Skeletal muscle satellite cell (primary cell): ENCODE results near the gene UNC79.

Experiments used
- H3K27me3 ChIP-seq: 2 replicates; pipeline ENCODE4 v1.7.0; 2013; ENCODE audit warnings: low read length; ENCODE audit not compliant: control insufficient read depth, insufficient read depth
- H3K36me3 ChIP-seq: 2 replicates; pipeline ENCODE4 v1.7.0; 2013; ENCODE audit warnings: mild to moderate bottlenecking, control low read depth, low read length; ENCODE audit not compliant: insufficient read depth
- H3K4me1 ChIP-seq: 2 replicates; pipeline ENCODE4 v1.7.0; 2013; ENCODE audit warnings: low read length; ENCODE audit not compliant: control insufficient read depth, insufficient read depth
- H3K4me2 ChIP-seq: 2 replicates; pipeline ENCODE4 v1.7.0; 2013; ENCODE audit warnings: mild to moderate bottlenecking, low read length
- H3K4me3 ChIP-seq: 2 replicates; pipeline ENCODE4 v1.7.0; 2013; ENCODE audit warnings: low read length
- H3K9ac ChIP-seq: 2 replicates; pipeline ENCODE4 v1.7.0; 2013; ENCODE audit warnings: mild to moderate bottlenecking, low read depth, low read length, moderate library complexity
- H3K9me3 ChIP-seq: replicated peaks from 2 replicates; pipeline ENCODE4 v1.7.0; 2013; ENCODE audit warnings: mild to moderate bottlenecking, control low read depth, low read length

Gene UNC79

DNA sequence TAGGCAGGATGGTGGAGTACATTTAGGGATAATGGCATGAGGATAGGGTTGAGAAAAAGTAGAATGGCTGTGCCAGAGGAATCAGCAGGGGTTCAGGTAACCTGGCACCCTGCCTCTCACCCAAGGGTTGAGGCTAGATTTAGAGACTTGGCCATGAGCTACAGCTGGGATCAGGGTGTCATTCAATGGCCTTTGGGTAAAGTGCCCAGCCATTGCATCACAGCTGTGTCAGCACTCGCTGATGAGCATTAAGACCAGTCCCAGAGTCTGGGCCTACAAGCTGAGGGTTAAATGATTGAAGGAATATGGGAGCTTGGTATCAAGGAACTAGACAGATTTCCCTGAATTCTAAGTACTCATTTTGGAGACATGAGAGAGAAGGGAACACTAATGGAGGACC lies 243.6 kb downstream of the UNC79 start:
- no peaks in the 10 kb centered on the region for H3K9me3 ChIP-seq
- no peak overlapping the region for H3K9ac ChIP-seq
- no peaks in the 10 kb centered on the region for H3K36me3 ChIP-seq
- no peaks in the 10 kb centered on the region for H3K4me1 ChIP-seq
- H3K4me2 ChIP-seq: no peak overlapping the region
- no peaks in the 10 kb centered on the region for H3K27me3 ChIP-seq
- no peak overlapping the region for H3K4me3 ChIP-seq

GRCh38 chr14:93675651-93676050 lies 244.9 kb downstream of the UNC79 start:
- no peaks in the 10 kb centered on the region for H3K9me3 ChIP-seq
- no peaks in the 10 kb centered on the region for H3K27me3 ChIP-seq
- no peaks in the 10 kb centered on the region for H3K4me1 ChIP-seq
- no peak overlapping the region for H3K9ac ChIP-seq
- no peaks in the 10 kb centered on the region for H3K36me3 ChIP-seq
- no peak overlapping the region for H3K4me3 ChIP-seq
- H3K4me2 ChIP-seq: no peak overlapping the region

GRCh38 chr14:93676416-93676958 lies 245.7 kb downstream of the UNC79 start:
- H3K4me3 ChIP-seq: no peak overlapping the region
- H3K4me2 ChIP-seq: no peak overlapping the region
- H3K9ac ChIP-seq: no peak overlapping the region
- no peaks in the 10 kb centered on the region for H3K27me3 ChIP-seq
- H3K36me3 ChIP-seq: no peaks in the 10 kb centered on the region
- H3K9me3 ChIP-seq: no peaks in the 10 kb centered on the region
- H3K4me1 ChIP-seq: no peaks in the 10 kb centered on the region

DNA sequence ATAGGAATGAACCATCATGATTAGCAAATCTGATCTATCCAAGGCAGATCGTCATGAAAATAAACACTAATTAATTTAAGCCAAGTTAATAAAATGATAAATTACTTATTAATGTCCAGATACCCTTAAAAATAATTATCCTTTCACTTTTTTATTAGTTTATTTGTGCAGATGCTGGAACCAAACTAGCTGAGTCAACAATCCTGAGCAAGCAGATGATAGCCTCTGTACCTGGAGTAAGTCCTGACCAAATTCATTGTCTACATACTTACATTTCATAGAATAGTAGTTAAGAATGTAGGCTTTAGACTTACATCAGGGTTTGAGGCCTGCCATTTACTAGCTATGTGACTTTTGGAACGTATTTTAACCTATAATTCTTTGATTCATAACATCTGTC lies 251.7 kb downstream of the UNC79 start:
- H3K9me3 ChIP-seq: no peaks in the 10 kb centered on the region
- no peak overlapping the region for H3K4me3 ChIP-seq
- no peaks in the 10 kb centered on the region for H3K36me3 ChIP-seq
- H3K4me1 ChIP-seq: no peaks in the 10 kb centered on the region
- H3K4me2 ChIP-seq: no peak overlapping the region
- no peaks in the 10 kb centered on the region for H3K27me3 ChIP-seq
- H3K9ac ChIP-seq: no peak overlapping the region

DNA sequence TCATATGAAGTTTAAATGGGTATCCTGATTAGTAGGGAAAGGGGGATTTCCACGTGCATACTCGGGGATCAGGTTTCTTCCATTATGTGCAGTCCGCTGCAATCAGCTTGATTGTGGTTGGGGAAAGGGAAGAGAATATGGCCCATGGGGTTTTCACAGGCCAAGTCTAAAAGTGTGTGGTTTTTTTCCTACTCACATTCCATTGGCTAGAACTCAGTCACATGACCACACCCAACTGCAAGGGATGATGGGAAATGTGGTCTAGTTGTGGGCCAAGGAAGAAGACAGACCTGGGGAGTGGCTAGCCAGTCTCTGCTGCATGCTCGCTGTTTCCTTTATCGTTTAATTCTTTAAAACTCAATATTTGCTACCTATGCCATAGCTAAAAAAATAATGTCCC lies 252.5 kb downstream of the UNC79 start:
- H3K27me3 ChIP-seq: no peaks in the 10 kb centered on the region
- H3K4me1 ChIP-seq: no peaks in the 10 kb centered on the region
- H3K9me3 ChIP-seq: no peaks in the 10 kb centered on the region
- H3K4me2 ChIP-seq: no peak overlapping the region
- H3K36me3 ChIP-seq: no peaks in the 10 kb centered on the region
- no peak overlapping the region for H3K9ac ChIP-seq
- H3K4me3 ChIP-seq: no peak overlapping the region

GRCh38 chr14:93685121-93685895 lies 254.6 kb downstream of the UNC79 start:
- Histone ChIP-seq H3K27me3 (no peaks in the 10 kb centered on the region), H3K4me1 (no peaks in the 10 kb centered on the region), H3K4me3 (no peak overlapping the region), H3K36me3 (no peaks in the 10 kb centered on the region), H3K9ac (no peak overlapping the region), H3K4me2 (no peak overlapping the region), H3K9me3 (no peaks in the 10 kb centered on the region)

DNA sequence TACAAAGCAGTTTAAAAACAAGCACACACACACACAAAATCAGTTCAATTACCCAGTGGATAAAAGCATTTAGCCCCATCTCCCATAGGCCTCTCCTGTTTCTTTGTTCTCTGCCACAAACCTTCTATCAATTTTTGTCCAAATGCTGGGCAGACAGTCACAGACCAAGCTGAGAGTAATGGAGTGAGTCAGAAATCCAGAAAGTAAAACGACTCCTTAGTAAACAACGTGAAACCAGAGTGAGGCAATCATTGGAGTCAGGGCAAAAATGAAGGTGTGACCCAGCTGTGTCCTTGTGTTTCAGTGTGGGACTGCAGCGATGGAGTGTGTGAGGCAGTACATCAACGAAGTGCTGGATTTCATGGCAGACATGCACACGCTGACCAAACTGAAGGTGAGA lies 255.5 kb downstream of the UNC79 start:
- Histone ChIP-seq H3K36me3 (no peaks in the 10 kb centered on the region), H3K4me3 (no peak overlapping the region), H3K9me3 (peaks cover 2% of the 10 kb centered on the region), H3K4me1 (no peaks in the 10 kb centered on the region), H3K9ac (no peak overlapping the region), H3K27me3 (no peaks in the 10 kb centered on the region), H3K4me2 (no peak overlapping the region)

DNA sequence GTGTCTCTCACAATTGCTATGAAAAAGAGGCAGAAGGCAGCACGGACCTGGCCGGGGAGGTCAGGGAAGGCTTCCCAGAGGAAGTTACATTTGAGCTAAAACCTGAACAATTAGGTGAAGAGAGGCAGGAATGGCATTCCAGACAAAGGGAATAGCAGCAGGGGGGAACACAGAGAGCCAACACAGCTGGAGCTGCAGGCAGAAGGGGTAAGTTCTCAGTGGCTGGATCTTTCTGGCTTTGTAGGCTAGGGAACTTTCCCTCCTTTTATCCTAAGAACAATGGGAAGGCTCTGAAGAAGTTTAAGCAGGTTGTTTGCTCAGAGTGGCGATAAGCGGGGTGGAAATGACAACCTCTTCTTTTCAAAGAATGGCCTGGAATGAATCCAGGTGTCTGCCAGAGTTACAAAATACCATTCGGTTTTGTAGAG lies 257.5 kb downstream of the UNC79 start:
- H3K27me3 ChIP-seq: no peaks in the 10 kb centered on the region
- H3K9me3 ChIP-seq: peaks cover 2% of the 10 kb centered on the region
- no peaks in the 10 kb centered on the region for H3K4me1 ChIP-seq
- no peaks in the 10 kb centered on the region for H3K36me3 ChIP-seq
- H3K4me2 ChIP-seq: no peak overlapping the region
- H3K4me3 ChIP-seq: no peak overlapping the region
- no peak overlapping the region for H3K9ac ChIP-seq

- no peaks in the 10 kb centered on the region for H3K36me3 ChIP-seq
- no peaks in the 10 kb centered on the region for H3K4me1 ChIP-seq
- no peak overlapping the region for H3K9ac ChIP-seq
- H3K9me3 ChIP-seq: peaks cover 2% of the 10 kb centered on the region
- no peaks in the 10 kb centered on the region for H3K27me3 ChIP-seq
- no peak overlapping the region for H3K4me2 ChIP-seq
- H3K4me3 ChIP-seq: no peak overlapping the region
Observed at GRCh38 chr14:93688820-93689219, 258.1 kb downstream of the UNC79 start.

GRCh38 chr14:93690146-93690545 lies 259.4 kb downstream of the UNC79 start:
- H3K4me3 ChIP-seq: no peak overlapping the region
- H3K4me1 ChIP-seq: no peaks in the 10 kb centered on the region
- H3K36me3 ChIP-seq: no peaks in the 10 kb centered on the region
- H3K27me3 ChIP-seq: no peaks in the 10 kb centered on the region
- H3K9me3 ChIP-seq: peaks cover 2% of the 10 kb centered on the region
- H3K4me2 ChIP-seq: no peak overlapping the region
- no peak overlapping the region for H3K9ac ChIP-seq

DNA sequence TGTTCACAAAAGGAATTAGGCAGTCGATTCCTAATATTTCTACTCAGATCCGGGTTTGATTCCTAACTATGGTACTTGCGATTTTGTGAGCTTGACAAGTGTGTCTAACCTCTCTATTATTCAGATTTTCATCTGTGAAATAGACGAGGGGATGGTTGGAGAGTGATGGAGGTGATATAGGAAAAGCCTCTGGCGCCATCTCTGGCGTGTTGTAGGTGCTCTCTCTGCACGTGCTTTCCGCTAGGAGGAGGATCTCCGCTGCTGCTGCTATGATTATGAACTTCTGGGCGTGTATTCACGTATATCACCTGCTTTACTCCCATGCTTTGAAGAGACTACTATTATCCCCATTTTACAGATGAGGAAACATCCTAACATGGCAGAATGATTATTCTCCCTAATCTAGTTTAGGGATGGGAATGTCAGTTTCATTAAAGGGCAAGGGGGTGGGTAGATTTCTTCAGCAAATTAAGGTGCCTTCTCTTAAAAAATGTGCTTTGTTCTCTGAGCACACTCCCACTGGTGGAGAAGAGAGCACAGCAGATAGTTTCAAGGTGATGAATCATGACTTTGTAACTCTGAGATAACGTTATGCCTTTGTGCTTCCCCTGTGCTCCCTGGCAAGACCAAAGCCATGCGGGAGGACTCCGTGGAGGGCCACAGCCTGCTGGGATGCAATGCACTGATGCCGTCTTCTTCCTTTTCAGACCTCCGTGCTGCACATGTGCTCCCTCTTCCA lies 260.5 kb downstream of the UNC79 start:
- Histone ChIP-seq H3K4me3 (no peak overlapping the region), H3K4me2 (no peak overlapping the region), H3K4me1 (no peaks in the 10 kb centered on the region), H3K36me3 (no peaks in the 10 kb centered on the region), H3K9ac (no peak overlapping the region), H3K27me3 (no peaks in the 10 kb centered on the region), H3K9me3 (peaks cover 2% of the 10 kb centered on the region)
